GM12872 (cell line): ENCODE measurements around the gene FRK.

ENCODE experiments used
- CTCF ChIP-seq: IDR thresholded peaks from 3 replicates; pipeline ENCODE4 v1.5.1; 2011; ENCODE audit warnings: low read depth, mild to moderate bottlenecking, low read length, moderate library complexity; ENCODE audit not compliant: insufficient read depth

FRK gene

DNA sequence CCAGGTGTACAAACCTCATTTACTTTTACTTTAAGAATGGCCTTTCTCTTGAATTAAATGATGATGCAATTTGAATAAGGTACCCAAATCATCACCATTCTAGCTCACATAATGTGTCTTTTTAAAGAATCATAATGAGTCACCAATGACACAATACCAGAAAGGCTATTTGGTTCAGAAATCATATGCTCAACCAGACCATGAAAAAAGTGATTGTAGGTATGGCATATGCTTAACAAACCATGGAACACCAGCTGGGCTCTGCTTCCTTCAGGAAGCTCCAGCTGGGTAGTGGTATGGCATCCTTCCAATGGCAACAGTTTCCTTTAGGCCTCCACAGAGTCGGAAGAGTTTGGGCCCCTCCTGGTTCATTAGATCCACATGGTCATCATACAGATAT, 128.2 kb downstream of the FRK start:
- TF ChIP-seq CTCF: no peak

DNA sequence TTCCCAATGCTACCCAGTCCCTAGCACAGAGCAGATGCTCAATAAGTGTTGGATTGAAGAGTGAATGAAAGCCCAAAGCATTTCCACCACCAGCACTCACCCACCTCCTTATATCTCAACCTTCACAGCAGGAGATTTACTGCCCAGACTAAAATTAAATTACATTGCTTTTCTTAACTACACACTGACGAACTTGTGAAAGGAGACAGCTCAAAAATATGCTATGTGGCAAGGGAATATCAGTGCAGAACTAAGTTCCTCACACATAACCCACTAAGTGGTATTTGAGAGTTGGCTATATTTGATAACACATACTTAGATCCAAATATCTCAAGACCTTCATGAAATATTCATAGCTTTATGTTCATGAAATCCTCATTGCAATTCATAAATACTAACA, 137.7 kb downstream of the FRK start:
- no peak for TF ChIP-seq CTCF

DNA sequence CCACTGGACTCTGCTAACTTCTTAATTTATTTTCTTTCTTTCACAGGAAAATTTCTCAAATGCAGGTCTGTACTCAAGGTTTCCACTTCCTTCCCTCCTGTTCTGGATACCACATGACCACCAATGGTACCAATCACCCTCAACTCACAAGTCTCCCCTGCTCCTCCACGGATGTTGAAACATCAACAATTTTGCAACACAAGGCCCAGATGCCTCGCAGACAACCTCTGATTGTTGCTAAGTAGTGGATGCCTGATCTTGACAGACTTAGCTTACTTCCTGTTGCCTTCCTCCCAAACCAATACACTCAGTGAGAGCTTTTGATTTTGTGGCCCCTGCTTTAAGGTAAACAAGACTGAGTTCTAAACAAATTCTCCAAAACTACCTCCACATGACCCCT, 146.6 kb downstream of the FRK start:
- no peak for TF ChIP-seq CTCF

GRCh38 chr6:115909923-115910546, 150.7 kb downstream of the FRK start:
- no peak for TF ChIP-seq CTCF

GRCh38 chr6:115908906-115909559, 151.7 kb downstream of the FRK start:
- no peak for TF ChIP-seq CTCF

DNA sequence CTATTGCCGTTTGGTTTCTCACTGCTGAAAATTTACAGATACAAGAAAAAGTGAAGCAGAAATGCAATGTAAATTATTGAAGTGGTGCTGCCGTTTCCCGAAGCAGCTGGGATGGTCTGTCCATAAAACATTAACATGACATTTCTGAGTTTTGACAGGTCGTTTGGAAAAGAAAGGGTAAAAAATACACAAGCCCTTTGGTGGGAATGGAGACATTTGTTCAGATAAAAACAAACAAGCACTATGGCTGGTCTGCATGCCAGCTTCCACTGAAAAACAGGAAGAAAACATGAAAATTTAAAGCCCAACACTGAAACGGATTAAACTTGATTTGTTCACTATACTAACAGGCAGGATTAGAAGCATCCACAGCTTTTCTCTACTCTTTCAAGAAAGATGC, 155.2 kb downstream of the FRK start:
- no peak for TF ChIP-seq CTCF

GRCh38 chr6:115902436-115902835, 158.3 kb downstream of the FRK start:
- TF ChIP-seq CTCF: no peak

DNA sequence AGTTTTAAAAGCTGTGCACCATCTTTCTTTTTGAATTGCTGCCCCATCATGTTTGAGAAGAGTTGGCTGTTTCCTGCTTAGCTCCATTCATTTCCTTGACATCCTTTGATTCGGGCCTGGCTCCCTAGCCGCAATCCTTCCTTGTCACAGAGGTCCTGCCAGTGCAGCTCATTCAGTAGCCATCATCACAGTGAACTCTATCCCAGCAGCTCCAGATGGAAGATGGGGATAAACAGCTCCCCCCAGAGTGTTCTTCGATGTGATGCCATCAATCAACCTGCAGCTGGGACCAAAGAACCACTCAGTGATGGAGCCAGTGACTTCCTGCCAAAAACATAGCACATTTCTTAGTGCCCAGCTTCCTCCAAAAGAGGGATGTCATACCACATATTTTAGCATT, 158.8 kb downstream of the FRK start:
- no peak for TF ChIP-seq CTCF
